ENCODE results near the gene RARB.

RARB gene

DNA sequence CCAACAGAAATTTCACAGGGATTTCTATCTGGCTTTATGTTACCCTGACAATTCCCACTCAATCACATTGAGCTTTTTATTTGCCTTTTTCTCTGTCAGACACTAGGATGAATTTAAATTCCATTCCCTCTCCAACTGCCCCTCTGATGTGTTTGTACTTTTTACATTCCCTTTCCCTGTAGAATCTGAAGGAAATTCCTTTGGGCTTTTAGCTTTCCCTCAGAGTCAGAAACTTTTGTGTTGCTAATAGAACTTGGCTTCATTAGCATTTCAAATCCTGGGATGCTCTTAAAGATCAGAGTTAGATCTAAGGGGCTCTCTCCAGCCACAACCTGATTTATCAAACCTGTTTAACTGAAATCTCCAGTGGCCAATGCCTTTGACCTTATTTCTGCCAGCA lies 7.9 kb upstream of the RARB start:
- DNase-seq (ENCODE audit: low read depth): no peak
- no peak overlapping the region for H3K4me3 ChIP-seq (ENCODE audit: low read length)
- TF ChIP-seq, protein P1, sequence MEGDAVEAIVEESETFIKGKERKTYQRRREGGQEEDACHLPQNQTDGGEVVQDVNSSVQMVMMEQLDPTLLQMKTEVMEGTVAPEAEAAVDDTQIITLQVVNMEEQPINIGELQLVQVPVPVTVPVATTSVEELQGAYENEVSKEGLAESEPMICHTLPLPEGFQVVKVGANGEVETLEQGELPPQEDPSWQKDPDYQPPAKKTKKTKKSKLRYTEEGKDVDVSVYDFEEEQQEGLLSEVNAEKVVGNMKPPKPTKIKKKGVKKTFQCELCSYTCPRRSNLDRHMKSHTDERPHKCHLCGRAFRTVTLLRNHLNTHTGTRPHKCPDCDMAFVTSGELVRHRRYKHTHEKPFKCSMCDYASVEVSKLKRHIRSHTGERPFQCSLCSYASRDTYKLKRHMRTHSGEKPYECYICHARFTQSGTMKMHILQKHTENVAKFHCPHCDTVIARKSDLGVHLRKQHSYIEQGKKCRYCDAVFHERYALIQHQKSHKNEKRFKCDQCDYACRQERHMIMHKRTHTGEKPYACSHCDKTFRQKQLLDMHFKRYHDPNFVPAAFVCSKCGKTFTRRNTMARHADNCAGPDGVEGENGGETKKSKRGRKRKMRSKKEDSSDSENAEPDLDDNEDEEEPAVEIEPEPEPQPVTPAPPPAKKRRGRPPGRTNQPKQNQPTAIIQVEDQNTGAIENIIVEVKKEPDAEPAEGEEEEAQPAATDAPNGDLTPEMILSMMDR (conservative IDR thresholded peaks at IDR 0.05; ENCODE audit: low read depth, low read length): no peak

DNA sequence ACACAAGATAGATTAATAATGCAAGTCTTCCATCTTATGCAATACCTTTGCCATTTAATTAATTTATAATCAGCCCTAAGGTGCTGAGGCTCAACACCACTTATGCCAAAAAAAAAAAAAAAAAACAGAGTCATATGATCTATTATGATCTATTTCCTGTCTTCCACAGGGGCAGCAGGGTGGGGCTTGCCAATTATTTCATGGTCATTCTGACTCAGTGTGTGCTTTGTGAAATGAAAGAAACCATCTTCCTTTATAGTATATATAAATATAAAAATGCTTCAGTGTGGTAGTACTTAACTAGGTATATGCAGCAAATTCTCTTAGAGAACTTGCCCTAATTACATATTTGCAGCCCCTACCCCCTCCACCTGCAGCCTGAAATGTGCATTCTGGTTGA lies 7.2 kb upstream of the RARB start:
- H3K4me3 ChIP-seq (ENCODE audit: low read length): no peak overlapping the region
- DNase-seq (ENCODE audit: low read depth): no peak
- TF ChIP-seq, protein P1 (conservative IDR thresholded peaks at IDR 0.05; ENCODE audit: low read depth, low read length): no peak

DNA sequence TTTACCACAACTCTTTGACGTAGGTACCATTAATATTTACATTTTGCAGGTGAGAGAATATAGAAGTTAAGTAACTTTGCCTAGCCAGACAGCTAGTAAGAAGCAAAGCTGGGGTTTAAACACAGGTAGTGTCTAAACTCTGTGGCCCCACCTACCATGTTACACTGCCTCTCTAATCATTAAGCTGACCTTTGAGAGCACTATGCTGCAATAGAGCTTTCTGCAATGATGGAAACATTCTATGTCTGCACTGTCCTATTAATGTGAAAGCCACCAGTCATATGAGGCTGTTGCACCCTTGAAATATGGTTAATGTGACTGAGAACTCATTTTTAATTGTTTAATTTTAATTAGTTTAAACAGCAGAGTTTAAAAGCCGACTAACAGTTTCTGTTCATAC lies 6.3 kb upstream of the RARB start:
- no peak for DNase-seq (ENCODE audit: low read depth)
- no peak overlapping the region for H3K4me3 ChIP-seq (ENCODE audit: low read length)
- TF ChIP-seq, protein P1 (conservative IDR thresholded peaks at IDR 0.05; ENCODE audit: low read depth, low read length): no peak

DNA sequence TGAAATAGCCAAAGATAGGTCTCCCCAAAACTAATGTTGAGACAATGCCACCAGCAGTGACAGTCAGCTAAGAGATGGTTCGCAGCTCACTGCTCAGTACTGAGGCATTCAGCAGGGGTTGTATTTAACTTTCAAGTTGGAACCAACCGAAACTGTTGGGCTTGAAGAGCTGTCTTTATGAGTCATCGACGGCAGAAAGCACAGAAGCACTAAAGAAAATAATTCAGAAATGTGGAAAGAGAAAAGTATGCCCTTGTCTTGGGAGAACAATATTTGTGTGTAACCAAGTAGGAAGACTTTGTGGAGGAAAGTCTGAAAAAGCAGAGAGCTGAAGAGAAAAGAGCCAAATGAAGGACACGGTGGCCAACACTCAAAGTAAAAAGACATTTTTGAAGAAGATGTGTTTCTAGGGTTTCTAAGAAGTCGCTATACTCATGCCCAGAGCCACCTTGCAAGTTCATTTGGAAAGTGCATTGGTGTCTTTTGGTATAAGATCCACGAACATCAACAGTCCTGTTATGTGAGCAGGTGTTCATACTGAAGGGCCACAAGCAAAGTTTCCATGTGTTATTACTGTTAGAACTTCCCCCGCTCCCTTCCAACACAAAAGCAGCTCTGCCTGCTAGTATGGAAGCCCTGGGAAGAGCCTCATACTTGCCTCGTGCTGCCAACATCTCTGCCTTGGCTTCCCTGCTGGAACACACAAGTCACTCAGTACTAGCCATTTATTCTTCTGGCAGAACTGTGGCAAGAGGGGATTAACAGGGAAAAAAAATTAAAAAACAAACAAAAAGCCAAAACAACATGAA lies 4.1 kb upstream of the RARB start:
- TF ChIP-seq, protein P1 (conservative IDR thresholded peaks at IDR 0.05; ENCODE audit: low read depth, low read length): no peak
- no peak for DNase-seq (ENCODE audit: low read depth)
- H3K4me3 ChIP-seq (ENCODE audit: low read length): no peak overlapping the region

DNA sequence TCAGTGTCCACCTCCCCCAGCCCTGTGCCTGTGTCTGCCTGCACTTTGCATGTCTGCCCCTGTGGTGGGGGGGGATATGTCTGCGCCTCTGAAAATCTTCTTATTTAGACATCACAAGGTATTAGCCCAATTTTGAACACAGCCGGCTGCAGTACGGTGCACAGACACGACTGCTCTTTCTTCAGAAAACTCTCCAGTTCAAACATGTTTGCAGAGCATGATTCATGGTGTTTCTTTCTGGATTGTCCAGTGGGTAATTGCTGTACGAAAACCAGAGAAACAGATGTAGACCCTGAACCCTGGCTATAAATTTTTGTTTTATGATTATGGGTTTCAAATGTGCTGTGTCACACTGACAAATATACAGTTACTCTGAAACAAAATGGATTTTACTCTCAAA lies 3.4 kb upstream of the RARB start:
- no peak overlapping the region for H3K4me3 ChIP-seq (ENCODE audit: low read length)
- TF ChIP-seq, protein P1 (conservative IDR thresholded peaks at IDR 0.05; ENCODE audit: low read depth, low read length): no peak
- no peak for DNase-seq (ENCODE audit: low read depth)

DNA sequence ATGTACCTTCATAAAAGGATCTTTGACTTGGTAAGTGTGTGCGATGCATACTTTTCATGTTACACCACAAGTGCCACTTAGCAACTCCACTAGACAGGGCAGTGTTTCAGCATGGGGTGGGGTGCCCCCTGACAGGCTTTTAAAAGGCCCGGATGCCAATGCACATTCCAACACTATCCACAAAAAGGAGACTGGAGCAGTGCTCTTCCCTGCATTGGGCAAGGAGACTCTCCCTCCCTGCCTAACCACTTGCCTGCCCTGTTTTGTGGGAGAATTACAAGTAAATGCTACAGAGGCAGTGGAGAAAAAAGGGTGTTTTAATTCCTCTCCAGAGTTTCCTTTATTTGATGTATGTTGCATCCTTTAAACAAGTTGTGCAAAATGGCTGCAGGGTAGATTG lies 1.7 kb upstream of the RARB start:
- TF ChIP-seq, protein P1 (conservative IDR thresholded peaks at IDR 0.05; ENCODE audit: low read depth, low read length): no peak
- no peak overlapping the region for H3K4me3 ChIP-seq (ENCODE audit: low read length)
- DNase-seq (ENCODE audit: low read depth): no peak

DNA sequence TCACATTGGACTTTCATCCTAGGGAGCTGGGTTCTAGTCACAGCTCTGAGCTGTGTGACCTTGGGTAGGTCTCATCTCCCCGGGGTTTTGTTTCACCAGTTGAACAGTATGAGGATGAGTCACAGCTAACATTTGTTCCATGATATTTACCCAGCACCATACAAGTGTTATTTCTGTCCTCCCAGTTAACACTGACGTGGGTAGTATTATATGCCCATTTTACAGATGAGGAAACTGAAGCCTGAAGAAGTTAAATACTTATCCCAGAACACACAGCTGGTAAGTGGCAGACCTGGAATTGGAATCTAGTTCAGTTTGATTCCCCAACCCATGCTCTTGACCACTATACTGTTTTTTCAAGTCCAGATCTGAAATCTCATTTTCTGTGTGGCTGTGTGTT lies 908 bp upstream of the RARB start:
- no peak for DNase-seq (ENCODE audit: low read depth)
- H3K4me3 ChIP-seq (ENCODE audit: low read length): peak overlapping the region; percentile 100
- TF ChIP-seq, protein P1 (conservative IDR thresholded peaks at IDR 0.05; ENCODE audit: low read depth, low read length): no peak
